IPS-18c (cell line): ENCODE data around the gene ADD1.
"Not testable (repeated sequence)": the region's sequence is repeated elsewhere in the genome, so short reads cannot be mapped to it uniquely, and the experiment has no call there.

Experiments used
- H3K4me3 ChIP-seq: 2 replicates; pipeline ENCODE4 v1.7.0; 2013; ENCODE audit warnings: low read depth, mild to moderate bottlenecking, low read length, moderate library complexity; ENCODE audit not compliant: insufficient read depth
- H3K9me3 ChIP-seq: one replicate; pipeline ENCODE4 v1.6.1; 2013; ENCODE audit warnings: mild to moderate bottlenecking, low read length, moderate library complexity; ENCODE audit not compliant: control insufficient read depth, insufficient read depth

Gene ADD1

DNA sequence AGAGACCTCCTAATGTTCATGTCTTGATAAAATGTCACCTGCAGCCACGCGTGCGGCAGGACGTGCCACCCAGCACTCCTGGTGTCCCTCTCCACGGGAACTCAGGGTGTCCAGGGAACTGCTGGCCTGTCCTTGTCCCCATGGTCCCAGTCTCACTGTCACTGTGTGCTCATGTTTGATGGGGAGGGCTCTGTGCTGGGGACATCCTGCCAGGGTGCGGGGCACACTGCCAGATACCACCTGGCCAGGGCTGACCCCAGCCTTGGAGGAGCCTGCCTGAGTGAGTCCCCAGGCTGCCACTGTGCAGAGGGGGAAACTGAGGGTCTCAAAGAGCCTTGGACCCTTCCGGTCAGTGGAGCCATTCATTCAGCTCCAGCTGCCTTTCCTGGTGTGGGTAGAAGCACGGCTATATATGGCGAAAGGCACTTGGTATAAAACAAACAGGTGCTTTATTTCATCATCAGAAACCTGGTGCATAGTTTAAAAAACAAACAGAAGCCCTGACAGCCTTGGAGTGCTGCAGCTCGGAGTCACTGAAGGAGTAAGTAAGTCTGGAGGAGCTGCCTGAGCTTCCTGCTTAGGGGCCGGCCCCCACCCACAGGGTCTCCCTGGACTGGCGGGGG is 86.6 kb downstream of the ADD1 start:
- no peaks in the 10 kb centered on the region for H3K9me3 ChIP-seq
- no peak overlapping the region for H3K4me3 ChIP-seq

DNA sequence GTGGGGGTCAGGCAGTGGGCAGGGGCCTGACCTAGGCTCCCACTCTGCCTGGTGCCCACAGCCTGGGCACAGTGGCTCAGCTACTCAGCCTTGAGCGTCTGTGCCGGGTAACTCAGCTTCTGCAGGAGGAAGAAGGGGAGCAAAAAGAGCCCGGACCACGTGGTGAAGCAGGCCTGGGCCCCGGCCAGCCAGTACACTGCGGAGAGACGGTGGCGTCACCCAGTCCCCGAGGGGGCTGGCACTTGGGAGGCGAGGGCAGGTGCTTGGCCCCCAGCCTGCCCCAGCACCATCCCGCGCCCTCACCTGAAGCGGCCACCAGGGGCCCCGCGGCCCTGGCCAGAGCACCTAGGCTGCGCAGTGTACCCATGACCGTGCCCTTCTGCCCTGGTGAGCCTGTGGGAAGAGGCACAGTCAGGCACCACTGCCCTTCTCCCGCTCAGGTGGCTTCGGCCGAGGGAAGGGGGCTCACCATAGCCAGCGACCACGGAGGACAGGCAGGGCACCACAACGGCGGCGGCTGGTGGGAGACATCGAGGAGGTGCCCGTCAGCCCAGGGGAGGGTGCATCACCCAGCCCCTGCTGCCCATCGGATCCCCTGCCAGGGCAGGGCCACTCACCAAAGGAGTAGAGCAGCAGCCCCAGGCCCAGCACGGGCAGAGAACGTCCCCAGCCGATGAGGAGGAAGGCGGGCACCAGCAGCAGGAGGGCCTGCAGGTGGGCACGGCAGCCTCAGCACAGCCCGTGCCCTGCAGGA is 87.3 kb downstream of the ADD1 start:
- no peaks in the 10 kb centered on the region for H3K9me3 ChIP-seq
- no peak overlapping the region for H3K4me3 ChIP-seq

DNA sequence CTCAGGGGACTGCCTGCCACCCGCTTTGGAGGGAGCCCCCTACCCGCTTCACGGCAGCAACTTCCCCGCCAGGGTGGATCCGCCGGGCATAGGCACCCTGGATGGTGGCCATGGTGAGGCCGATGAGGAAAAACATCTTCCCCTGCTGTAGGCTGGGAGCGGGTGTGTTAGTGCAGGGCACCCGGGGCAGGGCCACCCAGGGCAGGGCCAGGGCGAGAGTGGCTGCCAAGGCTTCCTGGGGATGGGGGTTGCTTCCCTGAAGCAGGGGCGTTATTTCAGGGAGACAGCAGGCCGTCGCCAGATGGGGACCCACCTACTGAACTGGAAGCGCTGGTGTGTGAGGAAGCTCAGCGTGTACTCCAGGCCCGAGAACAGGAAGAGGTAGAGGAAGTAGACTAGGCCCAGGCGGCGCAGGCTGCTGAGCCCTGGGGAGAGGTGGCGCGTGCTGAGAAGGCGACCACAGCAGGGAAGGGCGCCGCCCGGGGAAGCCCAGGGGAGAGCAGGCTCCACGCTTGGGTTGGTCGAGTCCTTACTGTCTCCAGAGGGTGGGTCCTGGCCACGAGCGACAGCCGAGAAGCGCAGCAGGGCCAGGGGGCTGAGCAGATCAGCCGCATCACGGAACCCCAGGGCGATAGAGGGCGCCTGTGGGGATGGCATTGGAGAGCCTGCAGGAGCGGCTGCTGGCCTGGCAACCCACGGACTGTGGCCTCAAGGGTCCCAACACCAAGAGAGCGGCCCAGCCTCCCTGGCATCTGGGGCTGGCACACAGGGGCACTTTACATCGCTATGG is 88.1 kb downstream of the ADD1 start:
- no peaks in the 10 kb centered on the region for H3K9me3 ChIP-seq
- H3K4me3 ChIP-seq: no peak overlapping the region

DNA sequence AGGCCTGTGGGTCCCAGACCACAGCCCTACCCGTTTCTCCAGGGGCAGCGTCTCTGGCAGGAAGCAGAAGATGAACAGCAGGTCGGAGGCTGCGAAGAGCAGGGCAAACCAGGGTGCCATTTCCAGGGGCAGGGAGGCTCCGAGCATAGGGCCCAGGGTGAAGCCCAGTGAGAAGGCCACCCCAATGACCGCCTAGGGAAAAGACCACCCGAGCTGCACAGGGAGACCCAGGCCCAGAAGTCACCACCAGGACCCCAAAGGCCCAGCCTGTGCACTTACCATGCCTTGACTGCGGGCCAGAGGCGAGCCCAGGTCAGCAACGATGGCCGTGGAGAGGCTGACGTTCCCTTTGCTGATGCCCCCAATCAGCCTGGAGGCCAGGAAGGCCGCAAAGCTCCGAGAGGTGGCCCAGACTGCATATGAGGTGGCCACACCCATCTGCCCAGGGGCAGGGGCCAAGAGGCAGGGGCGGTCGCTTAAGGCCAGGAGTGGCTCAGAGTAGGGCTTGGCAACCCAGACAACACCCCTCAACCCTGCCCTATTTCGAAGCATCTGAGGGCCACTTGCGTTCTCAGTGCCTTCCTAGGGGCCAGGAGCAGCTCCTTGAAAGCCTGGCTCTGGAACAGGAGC is 88.8 kb downstream of the ADD1 start:
- no peak overlapping the region for H3K4me3 ChIP-seq

DNA sequence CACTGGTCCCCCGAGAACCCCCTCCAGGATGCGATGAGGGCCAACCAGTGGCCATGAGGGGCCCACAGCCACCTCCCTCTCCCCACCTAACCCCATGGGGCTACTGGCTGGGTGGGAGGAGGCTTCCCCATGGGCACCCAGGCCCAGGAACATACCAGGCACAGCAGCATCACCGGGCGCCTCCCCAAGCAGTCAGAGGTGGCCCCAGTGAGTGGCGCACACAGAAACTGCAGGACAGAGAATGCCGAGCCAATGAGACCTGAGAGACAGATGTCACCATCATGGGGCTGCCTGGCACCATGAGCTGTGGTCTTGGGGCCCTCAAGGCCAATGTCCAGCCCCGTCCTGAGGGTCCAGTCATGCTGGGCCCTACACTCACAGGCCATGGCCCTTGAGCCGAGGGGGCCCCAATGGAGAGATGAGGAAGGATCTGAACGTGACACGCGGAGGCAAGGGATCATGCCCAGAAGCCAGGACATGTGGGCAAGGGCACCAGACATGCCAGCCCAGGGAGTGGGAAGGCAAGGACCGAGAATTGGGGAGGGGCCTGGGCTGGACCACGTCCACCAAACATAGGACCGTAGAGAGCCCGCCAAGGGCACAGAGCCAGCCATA is 89.4 kb downstream of the ADD1 start:
- H3K4me3 ChIP-seq: peak overlapping the region; percentile 73
- no peaks in the 10 kb centered on the region for H3K9me3 ChIP-seq

More for the DNA sequence above, 88.8 kb downstream of the ADD1 start:
- no peaks in the 10 kb centered on the region for H3K9me3 ChIP-seq

DNA sequence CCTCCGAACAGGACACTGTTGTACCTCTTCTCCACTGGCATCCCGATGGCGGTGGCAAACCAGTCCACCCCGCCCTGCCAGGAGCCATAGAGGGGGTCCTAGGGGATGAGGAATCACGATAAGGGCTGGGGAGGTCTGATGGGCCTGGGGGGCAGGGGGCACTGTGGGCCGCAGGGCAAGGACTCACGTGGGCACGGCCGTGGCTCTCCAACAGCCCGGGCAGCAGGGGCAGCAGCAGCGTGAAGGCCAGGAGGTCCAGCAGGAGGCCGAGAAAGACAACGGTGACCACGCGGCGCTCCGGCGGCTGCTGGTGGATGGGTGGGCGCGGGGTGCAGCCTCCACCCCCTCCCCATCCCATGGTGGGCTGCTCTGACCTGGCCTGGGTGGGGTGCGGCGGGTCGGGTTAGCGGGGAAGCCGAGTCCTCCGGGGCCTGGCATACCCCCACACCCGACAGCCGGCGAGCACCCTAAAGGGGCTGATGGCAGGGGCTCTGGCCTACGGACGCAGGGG is 90.0 kb downstream of the ADD1 start:
- H3K4me3 ChIP-seq: peak overlapping the region; percentile 73

DNA sequence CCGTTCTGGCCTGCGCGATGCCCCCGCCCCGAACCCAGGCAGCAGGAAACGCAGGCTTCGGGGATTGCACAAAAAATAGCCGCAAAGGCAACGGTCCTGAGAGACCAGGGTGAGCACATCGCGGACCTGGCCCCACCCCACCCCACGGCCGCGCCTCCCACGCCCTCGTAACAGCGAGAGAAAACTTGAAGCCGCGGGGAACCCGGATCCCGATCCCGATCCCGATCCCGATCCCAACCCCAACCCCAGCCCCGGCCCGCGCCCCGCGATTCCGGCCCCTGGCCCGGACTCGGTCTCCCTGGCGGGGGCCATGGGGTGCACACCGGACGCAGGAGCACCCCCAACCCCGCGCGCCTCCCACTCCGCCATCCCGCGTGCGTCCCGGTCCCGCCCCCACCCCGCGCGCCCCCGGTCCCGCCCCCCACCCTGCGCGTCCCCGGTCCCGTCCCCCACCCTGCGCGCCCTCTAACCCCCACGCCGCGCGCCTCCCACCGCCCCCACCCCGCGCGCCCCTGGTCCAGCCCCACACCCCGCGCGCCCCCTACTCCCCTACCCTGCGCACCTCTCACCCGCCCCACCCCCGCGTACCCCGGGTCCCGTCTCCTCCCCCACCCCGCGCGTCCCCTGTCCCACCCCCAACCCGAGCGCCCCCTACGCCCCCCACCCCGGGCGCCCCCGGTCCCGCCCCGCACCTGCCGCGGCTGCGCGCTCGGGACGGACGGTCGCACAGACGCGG is 90.6 kb downstream of the ADD1 start:
- Histone ChIP-seq H3K4me3 (peak overlapping the region; percentile 98), H3K9me3 (no peaks in the 10 kb centered on the region)

More for the DNA sequence above, 90.0 kb downstream of the ADD1 start:
- H3K9me3 ChIP-seq: no peaks in the 10 kb centered on the region

DNA sequence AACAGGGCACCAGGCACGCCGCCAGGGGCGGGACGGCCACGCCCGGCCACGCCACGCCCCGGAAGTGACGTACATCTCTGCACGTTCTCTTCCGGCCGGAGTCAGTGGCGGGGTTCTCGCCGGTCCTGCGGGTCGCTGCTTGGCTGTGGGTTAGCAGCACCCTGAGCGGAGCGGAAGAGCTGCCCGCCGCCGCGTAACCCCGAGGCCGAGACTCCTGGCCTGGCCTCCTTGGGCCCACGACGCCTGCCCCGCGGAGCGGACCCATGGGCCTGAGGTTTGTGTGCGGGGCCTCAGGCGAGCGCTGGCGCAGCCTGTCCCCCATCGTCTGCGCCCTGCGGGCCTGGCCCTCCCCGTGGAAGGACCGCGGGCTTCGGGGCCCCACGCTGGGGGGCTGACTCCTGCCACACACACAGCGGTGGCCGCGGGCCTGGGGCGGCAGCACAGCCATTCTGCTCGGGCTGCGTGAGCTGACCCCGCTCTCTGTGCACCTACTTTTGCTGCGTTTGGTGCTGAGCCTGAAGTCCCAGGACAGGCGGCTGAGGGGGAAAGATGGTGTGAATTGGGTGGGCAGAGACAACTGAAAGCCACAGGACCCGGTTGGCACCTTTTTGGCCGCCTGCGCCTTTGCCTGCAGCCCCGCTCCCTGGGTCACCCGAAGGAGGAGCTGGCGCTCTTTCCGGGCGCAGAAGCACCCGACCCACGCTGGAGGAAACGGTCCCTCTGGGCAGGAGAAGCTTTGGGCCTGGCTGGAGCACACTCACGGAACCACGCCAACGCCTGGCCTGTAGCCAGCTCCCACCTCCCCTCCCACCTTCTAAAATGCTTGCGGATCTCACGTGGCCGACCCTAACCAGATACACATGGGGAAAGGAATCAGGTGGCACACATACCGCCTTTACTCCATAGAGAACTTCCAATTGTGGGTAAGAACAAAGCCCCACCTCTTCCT is 91.4 kb downstream of the ADD1 start:
- H3K4me3 ChIP-seq: peak overlapping the region; percentile 98
- H3K9me3 ChIP-seq: no peaks in the 10 kb centered on the region

DNA sequence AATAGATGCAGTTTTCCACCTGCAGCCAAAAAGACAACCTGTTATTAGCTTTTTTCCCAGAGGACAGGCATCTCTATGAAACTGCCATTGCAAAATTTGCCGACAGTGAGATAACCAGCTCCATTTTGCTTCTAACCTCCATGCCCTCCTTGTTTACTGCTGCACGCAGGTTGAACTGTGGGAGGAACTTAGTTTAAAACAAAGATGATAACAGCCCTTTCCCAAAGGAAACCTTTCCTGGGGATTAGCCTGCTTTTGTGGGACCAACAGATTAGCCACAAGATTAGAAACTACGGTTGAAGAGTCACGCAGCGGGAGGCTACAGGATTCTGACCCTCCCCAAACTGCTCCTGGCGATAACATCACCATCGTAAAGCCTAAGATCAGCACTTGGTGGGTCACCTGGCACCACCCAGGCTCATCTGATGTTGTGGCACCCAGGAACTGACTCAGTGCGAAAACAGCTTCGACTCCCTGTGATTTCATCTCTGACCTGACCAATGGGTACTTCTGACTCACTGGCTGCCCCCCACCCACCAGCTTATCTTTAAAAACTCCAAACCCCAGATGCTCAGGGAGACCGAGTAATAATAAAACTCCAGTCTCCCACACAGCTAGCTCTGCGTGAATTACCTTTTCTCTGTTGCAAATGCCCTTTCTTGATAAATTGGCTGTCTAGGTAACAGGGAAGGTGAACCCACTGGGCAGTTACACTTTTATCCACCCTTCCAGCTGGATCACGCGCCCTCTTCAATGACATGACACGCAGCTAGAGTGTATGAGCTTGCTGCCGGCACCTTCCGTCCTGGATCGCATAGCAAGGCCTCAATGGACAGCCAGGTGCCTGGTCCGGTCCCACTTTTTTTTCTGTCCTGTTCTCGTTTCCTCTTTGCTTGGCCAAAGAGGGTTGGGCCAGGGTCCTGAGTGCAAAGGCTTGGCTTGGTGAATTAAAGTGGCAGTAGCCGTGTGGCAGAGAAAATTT is 92.4 kb downstream of the ADD1 start:
- peak overlapping the region; percentile 98 for H3K4me3 ChIP-seq
- no peaks in the 10 kb centered on the region for H3K9me3 ChIP-seq

DNA sequence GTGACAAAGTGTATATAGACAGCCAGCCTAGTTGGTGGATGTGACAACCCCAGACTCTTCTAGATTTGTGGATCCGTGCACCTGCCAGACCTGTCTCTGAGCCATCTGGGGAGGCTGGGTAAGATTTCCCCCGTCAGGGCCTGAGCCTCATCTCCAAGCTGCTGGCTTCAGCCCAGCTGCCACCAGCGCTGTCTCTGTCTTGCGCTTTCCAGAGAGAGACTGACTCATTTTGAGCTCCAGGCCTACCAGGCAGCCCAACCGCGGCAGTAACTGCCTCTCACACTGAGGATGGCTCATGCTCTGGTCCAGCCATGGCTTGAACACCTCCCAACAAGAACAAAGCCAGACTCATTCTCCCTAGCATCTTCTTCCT is 93.1 kb downstream of the ADD1 start:
- no peak overlapping the region for H3K4me3 ChIP-seq
- no peaks in the 10 kb centered on the region for H3K9me3 ChIP-seq

DNA sequence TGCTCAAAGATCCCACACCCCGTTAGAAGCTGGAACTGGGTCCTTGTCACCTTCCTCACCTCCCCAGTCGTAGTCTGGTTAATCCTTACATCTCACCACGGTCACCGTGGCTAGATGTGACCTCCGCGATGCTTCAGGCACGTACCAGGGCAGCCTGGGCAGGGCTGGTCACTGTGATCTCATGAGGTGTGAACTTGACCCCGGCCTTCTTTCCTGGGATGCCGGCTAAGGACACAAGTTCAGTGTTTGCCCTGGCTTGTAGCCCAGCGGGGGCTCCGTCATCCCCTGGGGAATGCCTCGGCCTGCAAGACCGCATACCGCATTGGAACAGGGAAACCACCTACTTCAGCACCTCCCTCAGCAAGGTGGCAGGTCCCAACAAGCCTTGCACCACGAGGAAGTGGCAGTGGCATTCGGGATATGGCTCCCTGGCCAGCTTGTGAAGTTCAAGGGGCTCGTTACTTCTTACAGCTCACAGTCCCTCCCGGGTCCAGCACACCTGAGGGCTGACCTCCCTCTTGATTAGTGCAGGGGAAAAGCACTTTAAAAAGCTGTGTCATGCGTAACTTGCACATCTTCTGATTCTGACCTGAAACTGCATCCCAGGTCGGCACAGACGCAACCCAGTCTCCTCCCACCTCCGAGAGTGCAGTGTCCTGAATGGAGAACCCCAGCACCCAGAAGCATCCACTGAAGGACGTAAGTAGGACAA is 93.7 kb downstream of the ADD1 start:
- no peak overlapping the region for H3K4me3 ChIP-seq
- H3K9me3 ChIP-seq: no peaks in the 10 kb centered on the region

DNA sequence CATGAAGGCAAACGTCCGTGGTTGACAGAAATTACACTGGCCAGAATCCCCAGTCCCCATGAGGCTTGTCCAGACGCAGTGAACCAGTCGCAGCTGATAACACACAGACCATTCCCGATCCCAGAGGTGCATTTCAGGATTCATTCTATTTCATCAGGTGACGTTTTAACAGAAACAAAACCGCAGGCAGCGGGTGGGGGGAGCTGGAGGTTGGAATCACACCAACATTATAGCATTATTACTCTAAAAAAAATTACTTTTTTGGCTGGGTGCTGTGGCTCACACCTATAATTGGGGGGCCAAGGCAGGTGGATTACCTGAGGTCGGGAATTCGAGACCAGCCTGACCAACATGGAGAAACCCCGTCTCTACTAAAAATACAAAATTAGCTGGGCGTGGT is 94.3 kb downstream of the ADD1 start:
- no peak overlapping the region for H3K4me3 ChIP-seq
- H3K9me3 ChIP-seq: no peaks in the 10 kb centered on the region

DNA sequence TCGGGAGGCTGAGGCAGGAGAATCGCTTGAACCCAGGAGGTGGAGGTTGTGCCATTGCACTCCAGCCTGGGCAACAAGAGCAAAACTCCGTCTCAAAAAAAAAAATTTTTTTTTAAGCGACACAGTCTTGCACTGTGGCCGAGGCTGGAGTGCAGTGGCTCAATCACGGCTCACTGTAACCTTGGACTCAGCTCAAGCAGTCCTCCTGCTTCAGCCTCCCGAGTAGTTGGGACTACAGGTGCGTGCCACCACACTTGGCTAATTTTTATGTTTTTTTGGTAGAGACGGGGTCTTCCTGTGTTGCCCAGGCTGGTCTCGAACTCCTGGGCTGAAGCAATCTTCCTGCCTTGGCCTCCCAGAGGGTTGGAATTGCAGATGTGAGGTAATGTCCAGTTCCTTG is 94.8 kb downstream of the ADD1 start:
- H3K9me3 ChIP-seq, H3K4me3 ChIP-seq: not testable (repeated sequence)

DNA sequence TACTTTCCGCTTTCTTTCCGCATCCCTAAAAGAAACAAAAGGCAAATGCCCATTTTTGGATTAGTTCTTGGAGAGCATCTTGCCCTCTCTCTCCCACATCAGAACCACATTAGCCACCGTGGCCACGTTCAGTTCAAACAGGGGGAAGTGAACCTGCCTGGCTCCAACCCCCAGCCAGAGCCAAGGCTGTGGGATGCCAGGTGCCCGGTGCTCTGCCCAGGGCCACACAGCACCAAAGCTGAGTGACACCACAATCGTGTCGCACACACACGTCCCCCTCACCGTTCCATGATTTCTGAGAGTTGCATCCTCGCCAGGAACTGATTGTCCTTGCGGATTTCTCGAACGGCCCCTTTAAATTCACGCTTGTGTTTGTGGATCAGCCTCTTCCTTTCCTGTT is 95.3 kb downstream of the ADD1 start:
- Histone ChIP-seq H3K9me3 (no peaks in the 10 kb centered on the region), H3K4me3 (no peak overlapping the region)
